Aorta (tissue), 5 donors: ENCODE measurements around the gene IL36RN. TPM values are rescaled to one million over a fixed set of nuclear protein-coding genes. Genes with fewer than 3 reads are reported as not detected.

ENCODE experiments used
- ATAC-seq: fragments of 200-7000 bp; cut with Tn5 transposase; one replicate; pipeline ENCODE4 v1.9.1; 2022; ENCODE audit warnings: moderate library complexity; ENCODE audit not compliant: low FRiP score
- DNase-seq, 2 donors: peaks; one replicate each; pipeline ENCODE4 v3.0.0-alpha.2; 2020
- H3K27ac ChIP-seq, 2 donors: one replicate each; pipeline ENCODE4 v1.5.1; 2013; ENCODE audit warnings: low read length in 2 of 2, mild to moderate bottlenecking in 2 of 2, moderate library complexity in 2 of 2, control low read depth in 1 of 2, inconsistent platforms in 1 of 2, low read depth in 1 of 2
- H3K27me3 ChIP-seq, 2 donors: one replicate each; pipeline ENCODE4 v1.6.1; 2013; ENCODE audit warnings: control low read depth in 1 of 2, low read length in 1 of 2, mild to moderate bottlenecking in 1 of 2, moderate library complexity in 1 of 2; ENCODE audit not compliant: insufficient read depth in 2 of 2, control insufficient read depth in 1 of 2
- H3K36me3 ChIP-seq, 2 donors: one replicate each; pipeline ENCODE4 v1.6.1; 2013; ENCODE audit warnings: control low read depth in 1 of 2, low read length in 1 of 2, mild to moderate bottlenecking in 1 of 2; ENCODE audit not compliant: insufficient read depth in 2 of 2, control insufficient read depth in 1 of 2
- H3K4me1 ChIP-seq, 2 donors: one replicate each; pipeline ENCODE4 v1.6.1; 2013; ENCODE audit warnings: low read length in 2 of 2, control low read depth in 1 of 2, mild to moderate bottlenecking in 1 of 2, moderate library complexity in 1 of 2; ENCODE audit not compliant: insufficient read depth in 2 of 2, control insufficient read depth in 1 of 2
- H3K4me3 ChIP-seq, 2 donors: one replicate each; pipeline ENCODE4 v1.5.1; 2013; ENCODE audit warnings: low read length in 2 of 2, control low read depth in 1 of 2, mild to moderate bottlenecking in 1 of 2
- H3K9me3 ChIP-seq: one replicate; pipeline ENCODE4 v1.6.1; 2013; ENCODE audit warnings: mild to moderate bottlenecking, low read length; ENCODE audit not compliant: control insufficient read depth
- WGBS, 2 donors: extraction: QIAGEN DNeasy Blood & Tissue Kit; methylation state at CpG; one replicate each; pipeline ENCODE4 v1.1.7; 2013; 5-methylcytosine and 5-hydroxymethylcytosine counted together
- intact Hi-C, 2 donors: fragments of 100-400 bp; cut with DNase I; formaldehyde crosslinking; loops; one replicate each; pipeline versions ENCODE4 v1.14.2 to v1.15.0; 2022
- polyA plus RNA-seq, 2 donors: library from polyadenylated mRNA; stranded (reverse); fragments of 200-250 nt; gene quantifications; one replicate each; pipeline ENCODE4 v1.2.3, GENCODE V29; 2013
- total RNA-seq, 2 donors: library from RNA; stranded (reverse); fragmentation: NEBNext Ultra II Directional; extraction: Animal tissue kit (Norgen Biotek cat#: 25700); gene quantifications; one replicate each; pipeline ENCODE4 v1.2.1, GENCODE V29; 2021
- donor health status: healthy with polysubstance abuse.
- donor health status: Bipolar disorder and iron deficiency.
- donor health status: DM: no; HTN: no; CAD: no.
- donor health status: DM: no; HTN: no; CAD: no.
- donor health status: DM: yes; HTN: yes; CAD: no.

IL36RN gene
- total and polyA plus RNA-seq, 4 donors, result not detected

DNA sequence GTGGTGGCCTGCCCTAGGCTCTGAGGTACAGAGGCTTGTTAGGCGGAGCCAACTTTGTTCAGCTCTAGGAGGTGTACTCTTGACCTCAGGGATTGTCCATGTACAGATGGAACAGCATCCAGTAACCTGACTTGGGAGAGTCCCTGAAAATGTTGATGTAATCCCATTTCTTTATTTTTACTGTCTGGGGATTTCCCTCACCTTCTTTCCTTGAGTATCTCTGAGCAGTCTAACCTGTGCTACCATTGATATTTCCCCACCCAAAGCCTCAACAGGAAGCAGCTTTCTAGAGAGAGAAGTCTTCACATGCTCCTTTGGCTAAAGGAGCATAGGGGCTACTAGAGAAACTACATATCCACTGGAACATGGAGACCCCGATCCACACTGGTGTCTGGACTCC is 43.3 kb upstream of the IL36RN start:
- H3K27me3 ChIP-seq, result peaks cover 0 to 2% of the 10 kb centered on the region in 2 donors
- no peaks in the 10 kb centered on the region for H3K4me1 ChIP-seq
- ATAC-seq (no peak), DNase-seq (no peak)
- no peak overlapping the region for H3K4me3 ChIP-seq
- no peaks in the 10 kb centered on the region for H3K36me3 ChIP-seq
- H3K9me3 ChIP-seq, result no peaks in the 10 kb centered on the region
- intact Hi-C loops, result no loop called here
- no peak overlapping the region for H3K27ac ChIP-seq
- WGBS, 2 donors, result 81 to 83% methylated on average over 2 of the region's 2 CpGs

GRCh38 chr2:113018509-113018908 is 40.5 kb upstream of the IL36RN start:
- no peak overlapping the region for H3K27ac ChIP-seq
- no peaks in the 10 kb centered on the region for H3K4me1 ChIP-seq
- H3K36me3 ChIP-seq, result no peaks in the 10 kb centered on the region
- H3K27me3 ChIP-seq, result peaks cover 0 to 2% of the 10 kb centered on the region in 2 donors
- intact Hi-C loops, result no loop called here
- WGBS, 2 donors, result 75 to 86% methylated on average over 3 of the region's 3 CpGs
- no peak overlapping the region for H3K4me3 ChIP-seq
- no peak for ATAC-seq
- DNase-seq, result no peak
- H3K9me3 ChIP-seq, result no peaks in the 10 kb centered on the region

- WGBS, 2 donors, result 47 to 60% methylated on average over 4 of the region's 4 CpGs
- Histone ChIP-seq H3K27ac (no peak overlapping the region), H3K9me3 (no peaks in the 10 kb centered on the region), H3K27me3 (peaks cover 0 to 2% of the 10 kb centered on the region in 2 donors), H3K4me1 (no peaks in the 10 kb centered on the region), H3K4me3 (no peak overlapping the region), H3K36me3 (no peaks in the 10 kb centered on the region)
- intact Hi-C loops, result no loop called here
- ATAC-seq (no peak), DNase-seq (no peak)
These were observed 37.7 kb upstream of the IL36RN start for GRCh38 chr2:113021312-113021711.

GRCh38 chr2:113024764-113025163 is 34.2 kb upstream of the IL36RN start:
- H3K36me3 ChIP-seq, result no peaks in the 10 kb centered on the region
- DNase-seq (no peak), ATAC-seq (no peak)
- WGBS, 2 donors, result 79 to 91% methylated on average over 2 of the region's 2 CpGs
- H3K27me3 ChIP-seq, result peaks cover 0 to 3% of the 10 kb centered on the region in 2 donors
- no peaks in the 10 kb centered on the region for H3K9me3 ChIP-seq
- no peak overlapping the region for H3K27ac ChIP-seq
- intact Hi-C loops, result no loop called here
- H3K4me1 ChIP-seq, result no peaks in the 10 kb centered on the region
- no peak overlapping the region for H3K4me3 ChIP-seq

GRCh38 chr2:113025737-113026136 is 33.3 kb upstream of the IL36RN start:
- intact Hi-C loops, result no loop called here
- H3K27me3 ChIP-seq, result peaks cover 0 to 3% of the 10 kb centered on the region in 2 donors
- no peak overlapping the region for H3K27ac ChIP-seq
- no peaks in the 10 kb centered on the region for H3K9me3 ChIP-seq
- no peaks in the 10 kb centered on the region for H3K36me3 ChIP-seq
- no peaks in the 10 kb centered on the region for H3K4me1 ChIP-seq
- no peak overlapping the region for H3K4me3 ChIP-seq
- 53 to 57% methylated on average over 2 of the region's 2 CpGs for WGBS, 2 donors
- ATAC-seq (no peak), DNase-seq (no peak)

- DNase-seq (no peak), ATAC-seq (no peak)
These were observed 31.3 kb upstream of the IL36RN start for GRCh38 chr2:113027691-113028090.

DNA sequence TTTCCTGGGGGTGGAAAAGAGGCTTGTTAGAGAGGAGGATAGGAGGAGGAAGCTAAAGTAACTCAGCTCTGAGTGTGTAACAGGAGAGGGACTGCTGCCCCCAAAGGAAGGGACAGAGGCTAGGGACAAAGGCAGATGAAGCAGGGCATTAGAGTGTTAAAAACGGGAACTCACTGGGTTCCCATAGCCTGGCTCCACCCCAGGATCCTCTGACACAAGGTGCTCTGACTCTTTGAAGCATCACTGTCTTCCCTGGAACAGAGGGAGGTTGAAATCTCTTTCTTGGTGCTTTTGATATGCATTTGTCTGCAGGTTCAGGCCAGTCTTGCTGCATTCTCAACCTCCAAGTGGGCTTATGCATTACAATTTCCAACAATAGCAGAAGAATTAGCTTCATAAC is 30.9 kb upstream of the IL36RN start:
- WGBS, 2 donors, result 1 to 22% methylated on average over 1 of the region's 1 CpG
- H3K36me3 ChIP-seq, result no peaks in the 10 kb centered on the region
- no peak overlapping the region for H3K27ac ChIP-seq
- intact Hi-C loops, result no loop called here
- H3K4me1 ChIP-seq, result no peaks in the 10 kb centered on the region
- ATAC-seq (no peak), DNase-seq (no peak)
- no peak overlapping the region for H3K4me3 ChIP-seq
- peaks cover 0 to 3% of the 10 kb centered on the region in 2 donors for H3K27me3 ChIP-seq
- H3K9me3 ChIP-seq, result no peaks in the 10 kb centered on the region

More at GRCh38 chr2:113027691-113028090, 31.3 kb upstream of the IL36RN start:
- H3K9me3 ChIP-seq, result no peaks in the 10 kb centered on the region
- H3K36me3 ChIP-seq, result no peaks in the 10 kb centered on the region
- 65 to 83% methylated on average over 2 of the region's 2 CpGs for WGBS, 2 donors
- no peak overlapping the region for H3K27ac ChIP-seq
- H3K27me3 ChIP-seq, result peaks cover 0 to 3% of the 10 kb centered on the region in 2 donors
- intact Hi-C loops, result no loop called here
- H3K4me1 ChIP-seq, result no peaks in the 10 kb centered on the region
- H3K4me3 ChIP-seq, result no peak overlapping the region

DNA sequence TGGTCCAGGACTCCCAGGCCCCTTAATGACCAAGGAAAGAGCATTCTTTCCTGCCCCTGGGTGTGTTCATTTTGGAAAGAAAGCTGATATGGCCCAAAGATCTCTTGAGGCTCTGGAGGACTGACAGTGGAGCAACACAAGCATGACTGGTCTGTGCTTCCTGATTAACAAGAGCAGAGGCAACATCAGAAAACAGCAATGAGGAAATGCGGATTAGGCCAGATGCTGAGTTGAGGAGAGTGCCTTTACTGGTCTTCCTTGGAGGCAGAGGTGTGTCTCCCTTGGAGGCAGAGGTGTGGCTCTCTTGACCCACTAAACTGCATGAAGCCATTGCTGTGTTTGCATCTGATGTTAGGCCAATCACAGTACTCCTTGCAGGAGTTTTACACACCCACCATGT is 26.3 kb upstream of the IL36RN start:
- 88 to 92% methylated on average over 1 of the region's 1 CpG for WGBS, 2 donors
- H3K36me3 ChIP-seq, result no peaks in the 10 kb centered on the region
- no peak overlapping the region for H3K27ac ChIP-seq
- H3K4me3 ChIP-seq, result no peak overlapping the region
- no peak for ATAC-seq
- no peak for DNase-seq
- no peaks in the 10 kb centered on the region for H3K9me3 ChIP-seq
- peaks cover 0 to 2% of the 10 kb centered on the region in 2 donors for H3K27me3 ChIP-seq
- intact Hi-C loops, result no loop called here
- no peaks in the 10 kb centered on the region for H3K4me1 ChIP-seq

DNA sequence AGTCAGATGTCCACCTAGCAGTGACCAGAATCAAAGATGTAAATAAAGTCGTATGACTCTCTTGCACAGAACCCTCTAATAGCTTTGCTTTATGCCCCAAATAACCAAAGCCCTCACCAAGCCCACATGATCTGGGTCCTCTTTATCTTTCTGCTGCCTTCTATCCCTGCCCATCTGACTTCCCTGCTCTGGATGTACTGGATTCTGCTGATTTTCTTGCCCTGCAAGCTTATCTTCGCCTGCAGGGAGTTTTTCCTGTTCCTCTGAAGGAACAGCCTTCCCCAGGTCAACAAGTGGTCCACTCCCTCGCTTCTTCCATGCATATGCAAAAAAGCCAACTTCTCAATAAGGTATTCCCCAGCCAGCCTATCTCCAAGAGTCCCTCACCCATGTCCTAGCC is 25.0 kb upstream of the IL36RN start:
- Histone ChIP-seq H3K9me3 (no peaks in the 10 kb centered on the region), H3K4me1 (no peaks in the 10 kb centered on the region), H3K36me3 (no peaks in the 10 kb centered on the region), H3K27me3 (peaks cover 0 to 2% of the 10 kb centered on the region in 2 donors), H3K4me3 (no peak overlapping the region), H3K27ac (no peak overlapping the region)
- intact Hi-C loops, result no loop called here
- DNase-seq, result no peak
- 74 to 80% methylated on average over 3 of the region's 3 CpGs for WGBS, 2 donors
- no peak for ATAC-seq
